HL-60 (cell line): Measurements from ENCODE around the gene POP7.

Experiments used
- DNase-seq, 2 experiments: peaks; one replicate each; pipeline ENCODE4 v3.0.0-alpha.2; 2010 to 2020; ENCODE audit warnings: low read depth in 1 of 2, low spot score in 1 of 2
- H3K27ac ChIP-seq: fragments of 250-450 bp; sonication (Bioruptor Pico); replicated peaks from 2 replicates; pipeline ENCODE4 v1.5.1; 2020; ENCODE audit warnings: mild to moderate bottlenecking, moderate library complexity
- H3K27me3 ChIP-seq: fragments of 250-450 bp; sonication (Bioruptor Pico); 2 replicates; pipeline ENCODE4 v1.5.1; 2021; ENCODE audit warnings: mild to moderate bottlenecking, moderate library complexity; ENCODE audit not compliant: insufficient read depth, poor library complexity, severe bottlenecking
- H3K4me3 ChIP-seq: replicated peaks from 2 replicates; pipeline ENCODE4 v1.5.1; 2011; ENCODE audit warnings: mild to moderate bottlenecking, control low read depth, low read length; ENCODE audit not compliant: insufficient read depth
- GABPA ChIP-seq: IDR thresholded peaks from 2 replicates; pipeline ENCODE4 v1.6.1; 2012; ENCODE audit warnings: low read depth
- POLR2AphosphoS5 ChIP-seq: IDR thresholded peaks from 2 replicates; pipeline ENCODE4 v1.6.1; 2012; ENCODE audit warnings: low read depth
- SPI1 ChIP-seq: IDR thresholded peaks from 2 replicates; pipeline ENCODE4 v1.6.1; 2012; ENCODE audit warnings: low read depth, mild to moderate bottlenecking, borderline replicate concordance
- TF ChIP-seq, protein P1 (sequence below): IDR thresholded peaks from 2 replicates; pipeline ENCODE4 v1.6.1; 2012; ENCODE audit warnings: low read depth; ENCODE audit not compliant: insufficient replicate concordance
- TF ChIP-seq, protein P2 (sequence below): IDR thresholded peaks from one replicate; pipeline ENCODE4 v1.5.1; 2011; ENCODE audit warnings: low read length, control low read depth, inconsistent platforms; ENCODE audit not compliant: insufficient read depth

The POP7 gene

DNA sequence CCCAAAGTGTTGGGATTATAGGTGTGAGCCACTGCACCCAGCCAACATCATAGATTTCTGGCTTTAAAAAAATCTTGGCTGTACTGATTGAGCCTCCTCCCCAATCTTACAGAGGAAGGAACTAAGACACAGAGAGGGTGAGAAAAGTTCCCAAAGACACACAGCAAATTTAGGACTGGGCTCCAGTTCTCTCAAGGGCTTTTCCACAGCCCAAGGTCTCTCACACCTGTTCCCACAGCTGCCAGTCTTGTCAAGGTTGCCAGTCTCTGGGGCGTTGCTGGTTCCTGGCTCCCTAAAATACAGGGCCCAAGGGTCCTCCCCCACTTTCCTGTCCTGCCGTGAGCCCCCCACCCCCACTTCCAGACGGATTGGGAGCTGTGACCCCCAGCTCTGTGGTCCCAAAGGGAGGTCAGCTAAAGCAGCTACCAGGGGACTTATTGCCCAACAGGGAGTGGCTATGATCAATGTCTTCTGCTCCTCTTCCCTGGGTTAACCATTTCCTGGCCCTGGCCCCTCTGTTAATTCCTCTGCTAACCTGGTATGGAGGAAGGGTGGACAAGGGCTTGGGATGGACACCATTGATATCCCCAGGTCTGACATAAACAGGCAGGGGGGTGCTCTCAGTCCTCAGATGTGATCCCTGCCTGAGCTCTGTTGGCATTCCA is 24.3 kb downstream of the POP7 start:
- DNase-seq = no peak
- TF ChIP-seq, protein P1, sequence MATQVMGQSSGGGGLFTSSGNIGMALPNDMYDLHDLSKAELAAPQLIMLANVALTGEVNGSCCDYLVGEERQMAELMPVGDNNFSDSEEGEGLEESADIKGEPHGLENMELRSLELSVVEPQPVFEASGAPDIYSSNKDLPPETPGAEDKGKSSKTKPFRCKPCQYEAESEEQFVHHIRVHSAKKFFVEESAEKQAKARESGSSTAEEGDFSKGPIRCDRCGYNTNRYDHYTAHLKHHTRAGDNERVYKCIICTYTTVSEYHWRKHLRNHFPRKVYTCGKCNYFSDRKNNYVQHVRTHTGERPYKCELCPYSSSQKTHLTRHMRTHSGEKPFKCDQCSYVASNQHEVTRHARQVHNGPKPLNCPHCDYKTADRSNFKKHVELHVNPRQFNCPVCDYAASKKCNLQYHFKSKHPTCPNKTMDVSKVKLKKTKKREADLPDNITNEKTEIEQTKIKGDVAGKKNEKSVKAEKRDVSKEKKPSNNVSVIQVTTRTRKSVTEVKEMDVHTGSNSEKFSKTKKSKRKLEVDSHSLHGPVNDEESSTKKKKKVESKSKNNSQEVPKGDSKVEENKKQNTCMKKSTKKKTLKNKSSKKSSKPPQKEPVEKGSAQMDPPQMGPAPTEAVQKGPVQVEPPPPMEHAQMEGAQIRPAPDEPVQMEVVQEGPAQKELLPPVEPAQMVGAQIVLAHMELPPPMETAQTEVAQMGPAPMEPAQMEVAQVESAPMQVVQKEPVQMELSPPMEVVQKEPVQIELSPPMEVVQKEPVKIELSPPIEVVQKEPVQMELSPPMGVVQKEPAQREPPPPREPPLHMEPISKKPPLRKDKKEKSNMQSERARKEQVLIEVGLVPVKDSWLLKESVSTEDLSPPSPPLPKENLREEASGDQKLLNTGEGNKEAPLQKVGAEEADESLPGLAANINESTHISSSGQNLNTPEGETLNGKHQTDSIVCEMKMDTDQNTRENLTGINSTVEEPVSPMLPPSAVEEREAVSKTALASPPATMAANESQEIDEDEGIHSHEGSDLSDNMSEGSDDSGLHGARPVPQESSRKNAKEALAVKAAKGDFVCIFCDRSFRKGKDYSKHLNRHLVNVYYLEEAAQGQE = no peak
- TF ChIP-seq, protein P2, sequence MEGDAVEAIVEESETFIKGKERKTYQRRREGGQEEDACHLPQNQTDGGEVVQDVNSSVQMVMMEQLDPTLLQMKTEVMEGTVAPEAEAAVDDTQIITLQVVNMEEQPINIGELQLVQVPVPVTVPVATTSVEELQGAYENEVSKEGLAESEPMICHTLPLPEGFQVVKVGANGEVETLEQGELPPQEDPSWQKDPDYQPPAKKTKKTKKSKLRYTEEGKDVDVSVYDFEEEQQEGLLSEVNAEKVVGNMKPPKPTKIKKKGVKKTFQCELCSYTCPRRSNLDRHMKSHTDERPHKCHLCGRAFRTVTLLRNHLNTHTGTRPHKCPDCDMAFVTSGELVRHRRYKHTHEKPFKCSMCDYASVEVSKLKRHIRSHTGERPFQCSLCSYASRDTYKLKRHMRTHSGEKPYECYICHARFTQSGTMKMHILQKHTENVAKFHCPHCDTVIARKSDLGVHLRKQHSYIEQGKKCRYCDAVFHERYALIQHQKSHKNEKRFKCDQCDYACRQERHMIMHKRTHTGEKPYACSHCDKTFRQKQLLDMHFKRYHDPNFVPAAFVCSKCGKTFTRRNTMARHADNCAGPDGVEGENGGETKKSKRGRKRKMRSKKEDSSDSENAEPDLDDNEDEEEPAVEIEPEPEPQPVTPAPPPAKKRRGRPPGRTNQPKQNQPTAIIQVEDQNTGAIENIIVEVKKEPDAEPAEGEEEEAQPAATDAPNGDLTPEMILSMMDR = no peak
- TF ChIP-seq POLR2AphosphoS5 = no peak
- no peak for TF ChIP-seq GABPA
- TF ChIP-seq SPI1 = no peak
- Histone ChIP-seq H3K27me3 (no peaks in the 10 kb centered on the region), H3K4me3 (no peak overlapping the region), H3K27ac (no peak overlapping the region)

DNA sequence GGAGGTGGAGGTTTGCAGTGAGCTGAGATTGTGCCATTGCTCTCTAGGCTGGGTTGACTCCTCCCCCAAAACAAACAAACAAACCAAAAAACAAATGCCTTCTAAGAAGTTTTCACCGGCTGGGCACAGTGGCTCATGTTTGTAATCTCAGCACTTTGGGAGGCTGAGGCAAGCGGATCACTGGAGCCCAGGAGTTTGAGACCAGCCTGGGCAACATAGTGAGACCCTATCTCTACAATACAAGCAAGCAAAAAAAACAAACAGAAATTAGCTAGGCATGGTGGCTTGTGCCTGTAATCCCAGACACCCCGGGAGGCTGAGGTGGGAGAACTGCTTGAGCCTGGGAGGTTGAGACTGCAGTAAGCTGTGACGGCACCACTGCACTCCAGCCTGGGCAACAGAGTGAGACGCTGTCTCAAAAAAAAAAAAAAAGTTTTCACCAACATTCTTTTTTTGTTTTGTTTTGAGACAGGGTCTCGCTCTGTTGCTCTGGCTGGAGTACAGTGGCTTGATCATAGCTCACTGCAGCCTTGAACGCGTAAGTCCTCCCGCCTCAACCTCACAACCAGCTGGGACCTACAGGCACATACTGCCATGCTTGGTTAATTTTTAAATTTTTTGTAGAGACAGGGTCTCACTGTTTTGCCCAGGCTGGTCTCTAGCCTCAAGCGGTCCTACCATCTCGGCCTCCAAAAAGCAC is 26.2 kb downstream of the POP7 start:
- DNase-seq = no peak
- Histone ChIP-seq H3K4me3 (no peak overlapping the region), H3K27me3 (no peaks in the 10 kb centered on the region), H3K27ac (no peak overlapping the region)
- TF ChIP-seq, protein P2 = no peak
- no peak for TF ChIP-seq POLR2AphosphoS5
- TF ChIP-seq GABPA = no peak
- TF ChIP-seq, protein P1 = no peak
- TF ChIP-seq SPI1 = no peak

DNA sequence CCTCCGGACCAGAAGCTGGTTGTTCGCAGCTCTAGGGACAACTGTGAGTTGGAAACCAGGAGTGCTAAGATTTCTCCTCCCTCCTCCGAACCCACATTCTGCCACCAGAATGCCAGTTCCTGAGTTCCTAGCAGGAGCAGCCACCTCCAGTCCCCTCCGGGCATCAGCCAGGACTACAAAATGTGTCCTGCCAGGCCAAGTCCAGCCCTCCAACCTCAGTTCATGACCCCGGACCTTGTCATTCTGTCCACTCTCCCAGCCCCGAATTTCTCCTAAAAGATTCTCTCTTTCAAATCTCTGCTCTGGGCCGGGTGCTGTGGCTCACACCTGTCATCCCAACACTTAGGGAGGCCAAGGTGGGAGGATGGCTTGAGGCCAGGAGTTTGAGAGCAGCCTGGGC is 29.8 kb downstream of the POP7 start:
- H3K27me3 ChIP-seq = no peaks in the 10 kb centered on the region
- no peak overlapping the region for H3K4me3 ChIP-seq
- no peak for DNase-seq
- TF ChIP-seq GABPA (no peak), SPI1 (no peak), POLR2AphosphoS5 (no peak)
- TF ChIP-seq, protein P2 = no peak
- TF ChIP-seq, protein P1 = no peak
- no peak overlapping the region for H3K27ac ChIP-seq
